WI38 (cell line): Measurements from ENCODE around the gene ELN.

Experiments used
- H3K4me3 ChIP-seq: 2 replicates; pipeline ENCODE4 v1.5.1; 2011; ENCODE audit warnings: low read depth, mild to moderate bottlenecking, control low read depth, low read length
- CTCF ChIP-seq: IDR thresholded peaks from 2 replicates; pipeline ENCODE4 v1.5.1; 2012; ENCODE audit warnings: low read depth, mild to moderate bottlenecking, control low read depth, low read length

ELN gene

DNA sequence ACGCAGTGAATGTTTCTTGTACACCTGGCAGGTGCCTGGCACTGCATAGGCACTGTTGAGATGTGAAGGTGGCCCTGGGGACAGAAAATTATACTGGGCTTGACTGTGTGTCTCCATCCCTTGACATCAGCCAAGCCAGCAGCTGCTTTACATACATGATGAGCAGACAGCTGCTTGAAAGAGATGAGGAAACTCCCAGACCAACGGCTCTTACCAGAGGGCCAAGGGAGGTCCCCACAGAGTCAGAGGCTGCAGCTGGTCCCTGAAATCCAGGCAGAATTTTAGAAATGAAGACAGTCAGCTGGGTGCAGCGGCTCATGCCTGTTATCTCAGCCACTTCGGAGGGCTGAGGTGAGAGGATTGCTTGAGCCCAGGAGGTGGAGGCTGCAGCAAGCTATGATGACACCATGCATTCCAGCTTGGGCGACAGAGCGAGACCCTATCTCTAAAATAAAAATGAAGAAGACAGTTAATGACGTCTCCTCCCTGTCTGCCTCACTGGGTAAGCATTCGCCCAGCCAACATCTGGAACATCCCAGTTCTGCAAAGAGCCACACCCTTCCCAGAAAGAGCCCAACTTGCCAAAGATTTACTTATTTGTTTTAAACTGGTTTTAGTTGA is 73.2 kb downstream of the ELN start:
- TF ChIP-seq CTCF, result no peak
- no peak overlapping the region for H3K4me3 ChIP-seq

DNA sequence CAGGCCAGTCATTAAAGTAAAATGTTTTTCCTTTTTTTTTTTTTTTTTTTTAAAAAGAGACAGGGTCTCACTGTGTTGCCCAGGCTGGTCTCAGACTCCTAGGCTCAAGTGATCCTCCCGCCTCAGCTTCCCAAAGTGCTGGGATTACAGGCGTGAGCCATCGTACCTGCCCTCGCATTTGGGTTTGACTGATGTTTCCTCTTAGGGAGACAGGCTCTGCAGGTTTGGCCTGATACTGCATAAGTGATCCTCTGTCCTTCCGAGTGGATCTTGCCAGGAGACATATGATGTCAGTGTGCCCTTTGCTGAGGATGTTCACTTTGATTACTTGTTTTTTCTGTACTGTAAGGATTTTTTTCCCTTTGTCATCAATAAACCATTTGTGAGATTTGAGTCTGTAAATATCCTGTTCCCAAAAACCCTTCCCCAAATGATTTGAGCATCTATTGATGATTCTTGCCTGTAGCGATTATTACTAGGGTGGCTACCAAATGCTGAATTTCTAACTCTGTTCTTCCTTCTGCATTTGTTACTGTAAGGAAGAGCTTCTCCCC is 75.3 kb downstream of the ELN start:
- TF ChIP-seq CTCF, result no peak
- H3K4me3 ChIP-seq, result no peak overlapping the region

GRCh38 chr7:74104702-74105101 is 76.7 kb downstream of the ELN start:
- no peak overlapping the region for H3K4me3 ChIP-seq
- TF ChIP-seq CTCF, result no peak

GRCh38 chr7:74105992-74106391 is 78.0 kb downstream of the ELN start:
- no peak overlapping the region for H3K4me3 ChIP-seq
- no peak for TF ChIP-seq CTCF

- no peak for TF ChIP-seq CTCF
- no peak overlapping the region for H3K4me3 ChIP-seq
These were observed 78.9 kb downstream of the ELN start for GRCh38 chr7:74106846-74107245.

GRCh38 chr7:74115326-74115725 is 87.4 kb downstream of the ELN start:
- TF ChIP-seq CTCF, result no peak

DNA sequence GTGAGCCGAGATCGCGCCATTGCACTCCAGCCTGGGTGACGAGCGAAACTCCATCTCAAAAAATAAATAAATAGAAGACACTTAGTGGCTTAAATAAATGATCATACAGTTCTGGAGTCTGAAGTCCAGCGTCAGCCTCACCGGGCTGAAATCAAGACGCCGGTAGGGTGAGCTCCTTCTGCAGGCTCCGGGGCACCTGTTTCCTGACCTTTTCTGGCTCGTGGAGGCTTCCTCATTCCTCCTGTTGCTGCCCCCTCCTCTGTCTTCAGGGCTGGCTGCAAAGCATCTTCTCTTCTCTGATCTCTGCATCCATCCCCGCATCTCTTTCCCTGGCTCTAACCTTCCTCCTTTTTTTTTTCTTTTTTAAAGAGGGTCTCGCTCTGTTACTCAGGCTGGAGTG is 88.4 kb downstream of the ELN start:
- no peak overlapping the region for H3K4me3 ChIP-seq
- no peak for TF ChIP-seq CTCF

More at GRCh38 chr7:74115326-74115725, 87.4 kb downstream of the ELN start:
- H3K4me3 ChIP-seq, result no peak overlapping the region
